ENCODE data around the gene TMTC1.

DNA sequence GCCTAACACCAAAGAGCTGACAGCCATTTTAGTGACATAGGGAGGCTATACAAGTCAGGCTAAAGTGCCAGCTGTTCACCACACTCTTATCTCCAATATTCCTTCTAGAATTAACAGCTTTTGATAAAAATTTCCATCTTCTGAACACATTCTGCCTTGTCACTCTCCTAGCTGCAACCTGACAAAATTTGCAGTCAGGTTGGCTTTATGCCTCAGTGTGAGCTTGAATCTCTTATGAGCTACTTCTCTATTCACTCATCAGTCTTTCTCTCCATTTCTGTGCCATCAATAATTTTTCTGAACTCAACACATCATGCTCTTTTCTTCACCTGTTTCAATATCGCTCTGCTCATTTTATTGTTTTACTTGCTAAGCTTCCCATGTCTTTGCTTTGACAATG is 50.2 kb downstream of the TMTC1 start:
- TF ChIP-seq, protein P1, sequence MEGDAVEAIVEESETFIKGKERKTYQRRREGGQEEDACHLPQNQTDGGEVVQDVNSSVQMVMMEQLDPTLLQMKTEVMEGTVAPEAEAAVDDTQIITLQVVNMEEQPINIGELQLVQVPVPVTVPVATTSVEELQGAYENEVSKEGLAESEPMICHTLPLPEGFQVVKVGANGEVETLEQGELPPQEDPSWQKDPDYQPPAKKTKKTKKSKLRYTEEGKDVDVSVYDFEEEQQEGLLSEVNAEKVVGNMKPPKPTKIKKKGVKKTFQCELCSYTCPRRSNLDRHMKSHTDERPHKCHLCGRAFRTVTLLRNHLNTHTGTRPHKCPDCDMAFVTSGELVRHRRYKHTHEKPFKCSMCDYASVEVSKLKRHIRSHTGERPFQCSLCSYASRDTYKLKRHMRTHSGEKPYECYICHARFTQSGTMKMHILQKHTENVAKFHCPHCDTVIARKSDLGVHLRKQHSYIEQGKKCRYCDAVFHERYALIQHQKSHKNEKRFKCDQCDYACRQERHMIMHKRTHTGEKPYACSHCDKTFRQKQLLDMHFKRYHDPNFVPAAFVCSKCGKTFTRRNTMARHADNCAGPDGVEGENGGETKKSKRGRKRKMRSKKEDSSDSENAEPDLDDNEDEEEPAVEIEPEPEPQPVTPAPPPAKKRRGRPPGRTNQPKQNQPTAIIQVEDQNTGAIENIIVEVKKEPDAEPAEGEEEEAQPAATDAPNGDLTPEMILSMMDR (IDR thresholded peaks at IDR 0.05; ENCODE audit: poor library complexity) = no peak
- no peak for TF ChIP-seq EZH2phosphoT487 (IDR thresholded peaks at IDR 0.05; ENCODE audit: low read depth, severe bottlenecking, unreplicated experiment)

Data from hepatocyte (in vitro differentiated cells).